ENCODE measurements around the gene AP1S1. TPM values are rescaled to one million over a fixed set of nuclear protein-coding genes. Genes with fewer than 3 reads are reported as not detected.
A peak's percentile ranks its signal among the peaks of the same experiment; 100 is the strongest.

The AP1S1 gene
- total and polyA plus RNA-seq, 7 donors = 5.7 to 29.9 (median 7.1) TPM

DNA sequence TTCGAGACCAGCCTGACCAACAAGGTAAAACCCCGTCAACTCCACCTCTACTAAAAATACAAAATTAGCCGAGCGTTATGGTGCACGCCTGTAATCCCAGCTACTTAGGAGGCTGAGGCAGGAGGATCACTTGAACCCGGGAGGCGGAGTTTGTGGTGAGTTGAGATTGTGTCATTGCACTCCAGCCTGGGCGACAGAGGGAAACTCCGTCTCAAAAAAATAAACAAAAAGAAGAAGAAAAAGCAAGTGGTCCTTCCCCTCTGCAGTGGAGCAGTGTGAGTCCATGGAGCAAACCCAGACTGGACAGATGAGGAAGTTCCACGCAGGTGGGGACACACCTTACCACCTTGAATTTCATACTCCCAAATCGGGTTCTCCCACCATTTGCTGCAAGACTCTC lies 40.4 kb upstream of the AP1S1 start:
- DNase-seq = no peak
- ATAC-seq = no peak
- Histone ChIP-seq H3K27me3 (ENCODE audit: insufficient read depth in 3 of 3, low read length in 2 of 3) (peaks cover 0 to 15% (median 0%) of the 10 kb centered on the region in 3 donors), H3K4me3 (no peak overlapping the region), H3K9me3 (no peaks in the 10 kb centered on the region), H3K4me1 (no peaks in the 10 kb centered on the region), H3K27ac (no peak overlapping the region), H3K36me3 (ENCODE audit: insufficient read depth in 1 of 2, low read depth in 1 of 2) (no peaks in the 10 kb centered on the region)
- intact Hi-C loops (cut with DNase I) = no loop called here
- WGBS, 3 donors = 81 to 86% (median 86%) methylated on average over 11 of the region's 11 CpGs
- TF ChIP-seq, protein P1, sequence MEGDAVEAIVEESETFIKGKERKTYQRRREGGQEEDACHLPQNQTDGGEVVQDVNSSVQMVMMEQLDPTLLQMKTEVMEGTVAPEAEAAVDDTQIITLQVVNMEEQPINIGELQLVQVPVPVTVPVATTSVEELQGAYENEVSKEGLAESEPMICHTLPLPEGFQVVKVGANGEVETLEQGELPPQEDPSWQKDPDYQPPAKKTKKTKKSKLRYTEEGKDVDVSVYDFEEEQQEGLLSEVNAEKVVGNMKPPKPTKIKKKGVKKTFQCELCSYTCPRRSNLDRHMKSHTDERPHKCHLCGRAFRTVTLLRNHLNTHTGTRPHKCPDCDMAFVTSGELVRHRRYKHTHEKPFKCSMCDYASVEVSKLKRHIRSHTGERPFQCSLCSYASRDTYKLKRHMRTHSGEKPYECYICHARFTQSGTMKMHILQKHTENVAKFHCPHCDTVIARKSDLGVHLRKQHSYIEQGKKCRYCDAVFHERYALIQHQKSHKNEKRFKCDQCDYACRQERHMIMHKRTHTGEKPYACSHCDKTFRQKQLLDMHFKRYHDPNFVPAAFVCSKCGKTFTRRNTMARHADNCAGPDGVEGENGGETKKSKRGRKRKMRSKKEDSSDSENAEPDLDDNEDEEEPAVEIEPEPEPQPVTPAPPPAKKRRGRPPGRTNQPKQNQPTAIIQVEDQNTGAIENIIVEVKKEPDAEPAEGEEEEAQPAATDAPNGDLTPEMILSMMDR (IDR thresholded peaks at IDR 0.05) = no peak

DNA sequence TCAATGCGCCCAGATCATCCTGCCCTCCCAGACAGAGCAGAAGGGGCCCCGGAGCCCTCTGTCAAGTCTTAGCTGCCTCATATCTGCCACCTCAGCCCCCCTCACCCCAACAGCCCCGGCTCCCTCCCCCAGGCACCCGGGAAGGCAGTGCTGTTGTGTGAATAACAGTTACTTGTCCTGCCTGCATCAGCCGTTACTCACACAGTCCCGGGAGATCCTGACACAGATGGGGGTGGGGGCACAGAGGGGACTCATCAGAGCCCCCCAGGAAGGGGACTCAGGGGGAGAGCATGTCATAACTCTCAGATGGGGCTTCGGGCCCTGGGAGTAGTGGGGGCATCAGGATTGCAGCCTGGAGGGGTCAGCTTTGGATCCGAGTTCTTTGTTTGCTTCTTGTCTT lies 39.8 kb upstream of the AP1S1 start:
- Histone ChIP-seq H3K4me1 (no peaks in the 10 kb centered on the region), H3K4me3 (no peak overlapping the region), H3K27me3 (ENCODE audit: insufficient read depth in 3 of 3, low read length in 2 of 3) (peaks cover 0 to 10% (median 0%) of the 10 kb centered on the region in 3 donors), H3K36me3 (ENCODE audit: insufficient read depth in 1 of 2, low read depth in 1 of 2) (no peaks in the 10 kb centered on the region), H3K9me3 (no peaks in the 10 kb centered on the region), H3K27ac (no peak overlapping the region)
- intact Hi-C loops (cut with DNase I) = no loop called here
- 53 to 54% (median 54%) methylated on average over 8 of the region's 8 CpGs for WGBS, 3 donors
- TF ChIP-seq, protein P1 (IDR thresholded peaks at IDR 0.05) = no peak
- ATAC-seq = no peak
- DNase-seq = no peak

DNA sequence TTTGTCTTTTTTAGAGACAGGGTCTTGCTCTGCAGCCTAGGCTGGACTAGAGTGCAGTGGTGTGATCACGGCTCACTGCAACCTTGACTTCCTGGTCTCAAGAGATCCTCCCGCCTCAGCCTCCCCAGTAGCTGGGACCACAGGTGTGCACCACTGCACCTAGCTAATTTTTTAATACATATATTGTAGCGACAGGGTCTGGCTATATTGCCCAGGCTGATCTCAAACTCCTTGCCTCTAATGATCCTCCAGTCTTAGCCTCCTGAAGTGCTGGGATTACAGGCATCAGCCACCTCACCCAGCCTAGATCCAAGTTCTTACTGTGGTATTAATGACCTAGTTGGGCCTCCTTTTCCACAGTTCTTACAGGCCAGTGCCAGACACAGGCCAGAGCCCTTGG lies 39.1 kb upstream of the AP1S1 start:
- intact Hi-C loops (cut with DNase I) = no loop called here
- TF ChIP-seq, protein P1 (IDR thresholded peaks at IDR 0.05) = no peak
- H3K27ac ChIP-seq = no peak overlapping the region

DNA sequence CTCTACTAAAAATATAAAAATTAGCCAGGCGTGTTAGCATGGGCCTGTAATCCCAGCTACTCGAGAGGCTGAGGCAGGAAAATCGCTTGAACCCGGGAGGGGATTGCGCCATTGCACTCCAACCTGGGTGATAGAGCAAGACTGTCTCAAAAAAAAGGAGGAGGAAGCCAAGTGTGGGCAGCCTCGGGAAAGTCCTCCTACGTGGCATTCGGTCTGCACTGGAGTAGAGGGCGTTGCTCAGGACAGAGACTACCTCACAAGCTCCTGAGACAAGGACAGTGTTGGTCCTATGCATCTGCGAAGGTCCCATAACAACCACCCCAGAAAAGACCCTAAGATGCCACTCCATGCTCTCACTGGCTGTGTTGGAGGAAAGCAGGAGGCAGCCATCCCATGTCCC lies 37.4 kb upstream of the AP1S1 start:
- no peaks in the 10 kb centered on the region for H3K9me3 ChIP-seq
- intact Hi-C loops (cut with DNase I) = no loop called here
- peaks cover 5% of the 10 kb centered on the region for H3K4me1 ChIP-seq
- TF ChIP-seq, protein P1 (IDR thresholded peaks at IDR 0.05) = no peak
- no peaks in the 10 kb centered on the region for H3K36me3 ChIP-seq (ENCODE audit: insufficient read depth in 1 of 2, low read depth in 1 of 2)
- no peak overlapping the region for H3K27ac ChIP-seq
- peaks cover 0 to 14% (median 0%) of the 10 kb centered on the region in 3 donors for H3K27me3 ChIP-seq (ENCODE audit: insufficient read depth in 3 of 3, low read length in 2 of 3)
- H3K4me3 ChIP-seq = no peak overlapping the region
- DNase-seq (peak in 1 of 2 donors; percentile 24), ATAC-seq (no peak)
- whole genome bisulfite sequencing, 3 donors = 81 to 88% (median 82%) methylated on average over 10 of the region's 10 CpGs

More for the DNA sequence above, 39.1 kb upstream of the AP1S1 start:
- DNase-seq (no peak), ATAC-seq (no peak)
- no peak overlapping the region for H3K4me3 ChIP-seq
- H3K36me3 ChIP-seq (ENCODE audit: insufficient read depth in 1 of 2, low read depth in 1 of 2) = no peaks in the 10 kb centered on the region
- H3K27me3 ChIP-seq (ENCODE audit: insufficient read depth in 3 of 3, low read length in 2 of 3) = peaks cover 0 to 8% (median 0%) of the 10 kb centered on the region in 3 donors
- H3K4me1 ChIP-seq = no peaks in the 10 kb centered on the region
- 91 to 93% (median 92%) methylated on average over 3 of the region's 3 CpGs for WGBS, 3 donors
- no peaks in the 10 kb centered on the region for H3K9me3 ChIP-seq

DNA sequence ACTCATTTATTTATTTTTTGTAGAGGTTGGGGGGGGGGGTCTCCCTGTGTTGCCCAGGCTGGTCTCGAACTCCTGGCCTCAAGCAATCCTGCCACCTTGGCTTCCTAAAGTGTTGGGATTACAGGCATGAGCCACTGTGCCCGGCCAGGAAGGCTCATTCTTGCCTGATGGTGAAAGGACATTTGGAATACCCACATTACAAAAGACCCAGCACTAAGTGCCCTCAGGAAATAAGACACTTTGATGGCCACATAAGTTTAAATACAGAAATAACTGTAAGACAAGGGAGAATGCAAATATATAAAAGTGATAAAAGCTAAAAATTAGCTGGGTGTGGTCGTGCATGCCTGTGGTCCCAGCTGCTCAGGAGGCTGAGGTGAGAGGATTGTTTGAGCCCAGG lies 35.4 kb upstream of the AP1S1 start:
- peaks cover 0 to 33% (median 0%) of the 10 kb centered on the region in 3 donors for H3K27me3 ChIP-seq (ENCODE audit: insufficient read depth in 3 of 3, low read length in 2 of 3)
- WGBS, 3 donors = 86 to 96% (median 86%) methylated on average over 3 of the region's 3 CpGs
- TF ChIP-seq, protein P1 (IDR thresholded peaks at IDR 0.05) = no peak
- ATAC-seq (no peak), DNase-seq (no peak)
- intact Hi-C loops (cut with DNase I) = no loop called here
- H3K27ac ChIP-seq = no peak overlapping the region
- H3K4me3 ChIP-seq = no peak overlapping the region
- no peaks in the 10 kb centered on the region for H3K9me3 ChIP-seq
- H3K4me1 ChIP-seq = peaks cover 12% of the 10 kb centered on the region
- H3K36me3 ChIP-seq (ENCODE audit: insufficient read depth in 1 of 2, low read depth in 1 of 2) = no peaks in the 10 kb centered on the region

All from psoas muscle (tissue), 8 donors.